ENCODE measurements around the gene SOS2. TPM values are rescaled to one million over a fixed set of nuclear protein-coding genes. Genes with fewer than 3 reads are reported as not detected.

SOS2 gene
- total and polyA plus RNA-seq, 2 donors (not counting 3 experiments of a cell fraction or from before 2014, with no cell fraction given): 6.7 to 21.3 TPM

- POLR2A ChIA-PET: no interaction called here
- no peak overlapping the region for H3K9ac ChIP-seq (replicated peaks; ENCODE audit: extremely low read depth, insufficient read depth, low read length)
- TF ChIP-seq POLR2AphosphoS5 (IDR thresholded peaks at IDR 0.05; ENCODE audit: insufficient read depth, low read depth, low read length) (no peak), FOS (IDR thresholded peaks at IDR 0.05; ENCODE audit: borderline replicate concordance, insufficient read depth, low read length) (no peak), POLR2A (IDR thresholded peaks at IDR 0.05; ENCODE audit: low read depth, low read length) (no peak), JUN (IDR thresholded peaks at IDR 0.05; ENCODE audit: borderline replicate concordance, insufficient read depth, insufficient read length, low read depth) (no peak), MYC (IDR thresholded peaks at IDR 0.05; ENCODE audit: low read depth, low read length) (no peak), EZH2 (IDR thresholded peaks at IDR 0.05; ENCODE audit: borderline replicate concordance, low read depth, low read length, severe bottlenecking) (no peak)
- TF ChIP-seq, protein P1, sequence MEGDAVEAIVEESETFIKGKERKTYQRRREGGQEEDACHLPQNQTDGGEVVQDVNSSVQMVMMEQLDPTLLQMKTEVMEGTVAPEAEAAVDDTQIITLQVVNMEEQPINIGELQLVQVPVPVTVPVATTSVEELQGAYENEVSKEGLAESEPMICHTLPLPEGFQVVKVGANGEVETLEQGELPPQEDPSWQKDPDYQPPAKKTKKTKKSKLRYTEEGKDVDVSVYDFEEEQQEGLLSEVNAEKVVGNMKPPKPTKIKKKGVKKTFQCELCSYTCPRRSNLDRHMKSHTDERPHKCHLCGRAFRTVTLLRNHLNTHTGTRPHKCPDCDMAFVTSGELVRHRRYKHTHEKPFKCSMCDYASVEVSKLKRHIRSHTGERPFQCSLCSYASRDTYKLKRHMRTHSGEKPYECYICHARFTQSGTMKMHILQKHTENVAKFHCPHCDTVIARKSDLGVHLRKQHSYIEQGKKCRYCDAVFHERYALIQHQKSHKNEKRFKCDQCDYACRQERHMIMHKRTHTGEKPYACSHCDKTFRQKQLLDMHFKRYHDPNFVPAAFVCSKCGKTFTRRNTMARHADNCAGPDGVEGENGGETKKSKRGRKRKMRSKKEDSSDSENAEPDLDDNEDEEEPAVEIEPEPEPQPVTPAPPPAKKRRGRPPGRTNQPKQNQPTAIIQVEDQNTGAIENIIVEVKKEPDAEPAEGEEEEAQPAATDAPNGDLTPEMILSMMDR (IDR thresholded peaks at IDR 0.05; ENCODE audit: extremely low read depth in 1 of 2, insufficient read depth in 1 of 2, low read depth in 1 of 2, low read length in 2 of 2): no peak
- TF ChIP-seq, protein P2, sequence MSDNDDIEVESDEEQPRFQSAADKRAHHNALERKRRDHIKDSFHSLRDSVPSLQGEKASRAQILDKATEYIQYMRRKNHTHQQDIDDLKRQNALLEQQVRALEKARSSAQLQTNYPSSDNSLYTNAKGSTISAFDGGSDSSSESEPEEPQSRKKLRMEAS (IDR thresholded peaks at IDR 0.05; ENCODE audit: insufficient read depth, insufficient read length): no peak
- H3K9me3 ChIP-seq (replicated peaks; ENCODE audit: control insufficient read depth, insufficient read depth, low read length): no peaks in the 10 kb centered on the region
- intact Hi-C loops (cut with micrococcal nuclease): loop anchor here (1.0 kb wide), 1 partner anchor 407 kb away; no protein-coding TSS in a partner anchor
- DNase-seq (ENCODE audit: low read depth, low spot score) (no peak), FAIRE-seq (no peak)
- CTCF ChIA-PET: interaction anchor here (1.1 to 1.3 kb wide), 4 partner anchors 17 to 406 kb away, joined by 3 read pairs; no protein-coding TSS in a partner anchor
- no peaks in the 10 kb centered on the region for H3K9me1 ChIP-seq (replicated peaks; ENCODE audit: control insufficient read depth, extremely low read depth, insufficient read depth, low read length)
- no peaks in the 10 kb centered on the region for H4K20me1 ChIP-seq (replicated peaks; ENCODE audit: control insufficient read depth, extremely low read depth, insufficient read depth, low read length)
- dilution Hi-C loops (cut with MboI; ENCODE audit: extremely low pct_ligation_motif_present, low sequenced_read_pairs): no loop called here
- H3K4me3 ChIP-seq (replicated peaks in 1 of 3; ENCODE audit: insufficient read depth in 1 of 3, low read depth in 1 of 3, low read length in 3 of 3): no peak overlapping the region
- no peaks in the 10 kb centered on the region for H3K4me1 ChIP-seq (ENCODE audit: control insufficient read depth, extremely low read depth, insufficient read depth, low read length)
- no peak overlapping the region for H2AFZ ChIP-seq (ENCODE audit: low read depth, low read length)
- H3K27ac ChIP-seq (ENCODE audit: insufficient read depth, low read depth, low read length): no peak overlapping the region
- H3K4me2 ChIP-seq (ENCODE audit: insufficient read depth, low read length): no peak overlapping the region
- H3K27me3 ChIP-seq (ENCODE audit: control insufficient read depth in 2 of 2, insufficient read depth in 2 of 2, low read length in 2 of 2): no peaks in the 10 kb centered on the region
- no peaks in the 10 kb centered on the region for H3K79me2 ChIP-seq (ENCODE audit: control insufficient read depth, insufficient read depth, low read length)
- no peaks in the 10 kb centered on the region for H3K36me3 ChIP-seq (ENCODE audit: control insufficient read depth in 2 of 2, extremely low read depth in 1 of 2, insufficient read depth in 2 of 2, low read length in 2 of 2)
- no TSS peak for BruUV-seq (replicated peaks)
Observed at GRCh38 chr14:50260072-50260471, 28.7 kb upstream of the SOS2 start.
